Keratinocyte (primary cell): Measurements from ENCODE around the gene NCKAP1. TPM values are rescaled to one million over a fixed set of nuclear protein-coding genes. Genes with fewer than 3 reads are reported as not detected.
A peak's percentile ranks its signal among the peaks of the same experiment; 100 is the strongest.

Experiments used
- DNase-seq: peaks from one replicate; pipeline ENCODE4 v3.0.0-alpha.2; 2011; ENCODE audit warnings: low read depth, missing footprints, low spot score
- FAIRE-seq: peaks from 2 replicates; lab custom pipeline; 2011; peaks lifted over from hg19 to GRCh38; lab: Jason Lieb, UNC
- H2AFZ ChIP-seq: 2 replicates; pipeline ENCODE4 v1.6.0; 2012; ENCODE audit warnings: low read length, control low read depth, inconsistent platforms; ENCODE audit not compliant: control insufficient read depth
- H3K27ac ChIP-seq: 2 replicates; pipeline ENCODE4 v1.5.1; 2011; ENCODE audit warnings: low read length; ENCODE audit not compliant: control insufficient read depth, insufficient read depth
- H3K27me3 ChIP-seq: 3 replicates; pipeline ENCODE4 v1.6.0; 2011; ENCODE audit warnings: low read length; ENCODE audit not compliant: control insufficient read depth, insufficient read depth; ENCODE audit errors: extremely low read depth
- H3K36me3 ChIP-seq, 2 experiments: 2 replicates in 1 of 2; 3 replicates in 1 of 2; pipeline ENCODE4 v1.5.1; 2011; ENCODE audit warnings: low read length in 2 of 2, mild to moderate bottlenecking in 1 of 2; ENCODE audit not compliant: control insufficient read depth in 2 of 2, insufficient read depth in 2 of 2; ENCODE audit errors: extremely low read depth in 1 of 2
- H3K4me1 ChIP-seq: 3 replicates; pipeline ENCODE4 v1.5.1; 2011; ENCODE audit warnings: low read length; ENCODE audit not compliant: control insufficient read depth, insufficient read depth; ENCODE audit errors: extremely low read depth
- H3K4me2 ChIP-seq: 3 replicates; pipeline ENCODE4 v1.6.0; 2011; ENCODE audit warnings: low read depth, low read length; ENCODE audit not compliant: control insufficient read depth, insufficient read depth; ENCODE audit errors: extremely low read depth
- H3K4me3 ChIP-seq, 3 experiments: fragments of 200-600 bp in 1 of 3; sonication (generic) in 1 of 3; 2 replicates in 2 of 3; 3 replicates in 1 of 3; pipeline ENCODE4 v1.5.1; 2011 to 2016; ENCODE audit warnings: low read length in 3 of 3, mild to moderate bottlenecking in 3 of 3, control low read depth in 2 of 3, inconsistent platforms in 1 of 3, low read depth in 1 of 3, mixed read lengths in 1 of 3, mixed run types in 1 of 3, moderate library complexity in 1 of 3; ENCODE audit not compliant: control insufficient read depth in 2 of 3, insufficient read depth in 2 of 3; ENCODE audit errors: extremely low read depth in 1 of 3
- H3K79me2 ChIP-seq: 2 replicates; pipeline ENCODE4 v1.6.0; 2012; ENCODE audit warnings: low read length; ENCODE audit not compliant: control insufficient read depth, insufficient read depth
- H3K9ac ChIP-seq: 3 replicates; pipeline ENCODE4 v1.6.0; 2011; ENCODE audit warnings: low read length; ENCODE audit not compliant: control insufficient read depth, insufficient read depth; ENCODE audit errors: extremely low read depth
- H3K9me1 ChIP-seq: 3 replicates; pipeline ENCODE4 v1.6.0; 2011; ENCODE audit warnings: low read length; ENCODE audit not compliant: control insufficient read depth, insufficient read depth; ENCODE audit errors: extremely low read depth
- H3K9me3 ChIP-seq: 2 replicates; pipeline ENCODE4 v1.5.1; 2012; ENCODE audit warnings: low read depth, low read length; ENCODE audit not compliant: control insufficient read depth
- H4K20me1 ChIP-seq: 3 replicates; pipeline ENCODE4 v1.6.0; 2011; ENCODE audit warnings: low read length; ENCODE audit not compliant: control insufficient read depth, insufficient read depth; ENCODE audit errors: extremely low read depth
- EZH2 ChIP-seq: IDR thresholded peaks from one replicate; pipeline ENCODE4 v1.6.1; 2012; ENCODE audit warnings: inconsistent platforms, mild to moderate bottlenecking, low read length, moderate library complexity
- dilution Hi-C: fragments of 300-500 bp; cut with MboI; formaldehyde crosslinking; loops from one replicate; pipeline ENCODE4 v1.7.0; 2020; ENCODE audit warnings: low sequenced_read_pairs; ENCODE audit not compliant: extremely low pct_ligation_motif_present
- polyA minus RNA-seq, 3 experiments: library from RNA; depleted of rRNA, polyadenylated mRNA; stranded (reverse); fragments of >200 nt; gene quantifications; 1 replicate in 1 of 3; 2 replicates in 1 of 3; 3 replicates in 1 of 3; pipeline ENCODE4 v1.2.3, GENCODE V29; 2011
- polyA plus RNA-seq, 5 experiments: library from polyadenylated mRNA; depleted of rRNA in 3 of 5; stranded (reverse) in 3 of 5; stranded (forward) in 1 of 5; unstranded in 1 of 5; fragments of >200 nt; gene quantifications; 1 replicate in 1 of 5; 2 replicates in 3 of 5; 3 replicates in 1 of 5; pipeline versions ENCODE4 v1.2.1 to v1.2.3, GENCODE V29; 2011 to 2012; ENCODE audit warnings: missing spikeins in 2 of 5, low read depth in 1 of 5, low replicate concordance in 1 of 5
- TF ChIP-seq, protein P1 (sequence below), 3 experiments: IDR thresholded peaks in 1 of 3; conservative IDR thresholded peaks in 1 of 3; optimal IDR thresholded peaks in 1 of 3; 2 replicates in 2 of 3; 3 replicates in 1 of 3; pipeline versions ENCODE3 to v1.5.1; 2011; ENCODE audit warnings: low read length in 3 of 3, mild to moderate bottlenecking in 3 of 3, moderate library complexity in 2 of 3, control low read depth in 1 of 3, inconsistent platforms in 1 of 3; ENCODE audit not compliant: insufficient read depth in 2 of 3; ENCODE audit errors: extremely low read depth in 1 of 3

Gene NCKAP1, protein sequence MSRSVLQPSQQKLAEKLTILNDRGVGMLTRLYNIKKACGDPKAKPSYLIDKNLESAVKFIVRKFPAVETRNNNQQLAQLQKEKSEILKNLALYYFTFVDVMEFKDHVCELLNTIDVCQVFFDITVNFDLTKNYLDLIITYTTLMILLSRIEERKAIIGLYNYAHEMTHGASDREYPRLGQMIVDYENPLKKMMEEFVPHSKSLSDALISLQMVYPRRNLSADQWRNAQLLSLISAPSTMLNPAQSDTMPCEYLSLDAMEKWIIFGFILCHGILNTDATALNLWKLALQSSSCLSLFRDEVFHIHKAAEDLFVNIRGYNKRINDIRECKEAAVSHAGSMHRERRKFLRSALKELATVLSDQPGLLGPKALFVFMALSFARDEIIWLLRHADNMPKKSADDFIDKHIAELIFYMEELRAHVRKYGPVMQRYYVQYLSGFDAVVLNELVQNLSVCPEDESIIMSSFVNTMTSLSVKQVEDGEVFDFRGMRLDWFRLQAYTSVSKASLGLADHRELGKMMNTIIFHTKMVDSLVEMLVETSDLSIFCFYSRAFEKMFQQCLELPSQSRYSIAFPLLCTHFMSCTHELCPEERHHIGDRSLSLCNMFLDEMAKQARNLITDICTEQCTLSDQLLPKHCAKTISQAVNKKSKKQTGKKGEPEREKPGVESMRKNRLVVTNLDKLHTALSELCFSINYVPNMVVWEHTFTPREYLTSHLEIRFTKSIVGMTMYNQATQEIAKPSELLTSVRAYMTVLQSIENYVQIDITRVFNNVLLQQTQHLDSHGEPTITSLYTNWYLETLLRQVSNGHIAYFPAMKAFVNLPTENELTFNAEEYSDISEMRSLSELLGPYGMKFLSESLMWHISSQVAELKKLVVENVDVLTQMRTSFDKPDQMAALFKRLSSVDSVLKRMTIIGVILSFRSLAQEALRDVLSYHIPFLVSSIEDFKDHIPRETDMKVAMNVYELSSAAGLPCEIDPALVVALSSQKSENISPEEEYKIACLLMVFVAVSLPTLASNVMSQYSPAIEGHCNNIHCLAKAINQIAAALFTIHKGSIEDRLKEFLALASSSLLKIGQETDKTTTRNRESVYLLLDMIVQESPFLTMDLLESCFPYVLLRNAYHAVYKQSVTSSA
- 149 to 207 TPM (median 176 TPM) in 3 replicates for polyA plus RNA-seq
- polyA plus RNA-seq (2011; ENCODE audit: low read depth), result 108 TPM
- 120 and 267 TPM in 2 replicates for polyA plus RNA-seq (2011; cell fraction: cytosol; rRNA removed)
- 169 and 197 TPM in 2 replicates for polyA plus RNA-seq (2011; cell fraction: nucleus; rRNA removed)
- 93.3 and 109 TPM in 2 replicates for polyA plus RNA-seq (2012; ENCODE audit: low replicate concordance)
- 28.8 to 208 TPM (median 111 TPM) in 3 replicates for polyA minus RNA-seq
- 95.9 TPM for polyA minus RNA-seq (2011; cell fraction: cytosol; rRNA and poly(A)+ RNA removed)
- 120 and 238 TPM in 2 replicates for polyA minus RNA-seq (2011; cell fraction: nucleus; rRNA and poly(A)+ RNA removed)

DNA sequence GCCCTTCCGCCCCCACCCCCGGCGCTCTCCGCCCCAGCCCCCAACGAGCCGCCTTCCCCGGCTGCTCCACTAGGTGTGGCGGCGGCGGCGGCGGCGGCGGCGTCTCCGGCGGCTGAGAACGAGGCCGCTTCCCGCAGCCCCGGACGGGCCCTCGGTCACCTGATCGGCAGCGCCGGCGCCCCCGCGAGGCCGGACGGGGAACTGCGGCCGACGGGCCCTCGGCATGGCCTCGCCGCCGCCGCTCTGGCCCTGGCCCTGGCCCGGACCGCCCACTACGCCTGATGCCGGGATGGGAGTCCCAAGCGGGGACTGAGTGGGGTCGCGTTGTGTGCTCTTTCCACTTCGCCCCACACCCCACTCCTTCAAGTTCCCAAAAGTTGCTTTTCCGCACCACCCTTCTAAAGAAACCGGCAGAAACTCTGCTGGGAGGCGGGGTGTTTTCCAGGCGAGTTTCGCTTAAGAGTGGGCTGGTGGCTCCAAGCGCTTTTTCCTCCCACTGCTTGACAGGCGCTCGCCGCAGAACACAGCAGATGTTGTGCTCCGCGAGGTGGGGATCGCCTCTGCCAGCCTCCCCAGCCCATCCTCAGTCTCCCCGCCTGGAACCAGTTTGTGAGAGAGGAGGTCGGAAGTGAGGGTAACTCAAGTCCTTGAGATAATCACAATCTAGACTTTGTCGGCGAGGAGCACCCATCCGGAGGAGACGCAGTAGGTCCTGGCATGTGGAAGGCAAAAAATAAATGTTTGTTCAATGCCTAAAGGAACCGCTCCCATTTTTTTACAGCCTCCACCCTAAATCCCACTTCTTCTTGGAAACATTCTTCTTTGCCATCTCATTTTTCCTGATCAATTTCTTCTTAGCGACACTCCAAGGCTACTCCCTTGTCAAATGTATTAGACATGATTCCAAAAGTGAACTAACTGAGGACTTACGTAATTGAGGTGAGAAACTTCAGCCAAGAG lies at the start of gene NCKAP1:
Gene NCKAP1 (minus strand): TSS at position 117 of the 960 bp plus-strand sequence. CDS start 358 bp downstream, outside the sequence.
- H3K27me3 ChIP-seq, result no peaks in the 10 kb centered on the region
- H3K4me2 ChIP-seq, result peak within 1 kb of the TSS; percentile 92
- TF ChIP-seq, protein P1, sequence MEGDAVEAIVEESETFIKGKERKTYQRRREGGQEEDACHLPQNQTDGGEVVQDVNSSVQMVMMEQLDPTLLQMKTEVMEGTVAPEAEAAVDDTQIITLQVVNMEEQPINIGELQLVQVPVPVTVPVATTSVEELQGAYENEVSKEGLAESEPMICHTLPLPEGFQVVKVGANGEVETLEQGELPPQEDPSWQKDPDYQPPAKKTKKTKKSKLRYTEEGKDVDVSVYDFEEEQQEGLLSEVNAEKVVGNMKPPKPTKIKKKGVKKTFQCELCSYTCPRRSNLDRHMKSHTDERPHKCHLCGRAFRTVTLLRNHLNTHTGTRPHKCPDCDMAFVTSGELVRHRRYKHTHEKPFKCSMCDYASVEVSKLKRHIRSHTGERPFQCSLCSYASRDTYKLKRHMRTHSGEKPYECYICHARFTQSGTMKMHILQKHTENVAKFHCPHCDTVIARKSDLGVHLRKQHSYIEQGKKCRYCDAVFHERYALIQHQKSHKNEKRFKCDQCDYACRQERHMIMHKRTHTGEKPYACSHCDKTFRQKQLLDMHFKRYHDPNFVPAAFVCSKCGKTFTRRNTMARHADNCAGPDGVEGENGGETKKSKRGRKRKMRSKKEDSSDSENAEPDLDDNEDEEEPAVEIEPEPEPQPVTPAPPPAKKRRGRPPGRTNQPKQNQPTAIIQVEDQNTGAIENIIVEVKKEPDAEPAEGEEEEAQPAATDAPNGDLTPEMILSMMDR (optimal IDR thresholded peaks at IDR 0.05 in 1 of 3, IDR thresholded peaks at IDR 0.05 in 1 of 3, conservative IDR thresholded peaks at IDR 0.05 in 1 of 3; ENCODE audit: extremely low read depth in 1 of 3, insufficient read depth in 2 of 3, low read length in 3 of 3), result peak; percentile 48 to 80 (median 64)
- TF ChIP-seq EZH2, result no peak
- no peaks in the 10 kb centered on the region for H3K36me3 ChIP-seq
- H3K79me2 ChIP-seq, result peaks cover 42% of the 10 kb centered on the region
- FAIRE-seq (no peak), DNase-seq (no peak)
- H3K9me1 ChIP-seq, result no peaks in the 10 kb centered on the region
- H3K4me1 ChIP-seq, result peaks cover 20% of the 10 kb centered on the region
- H3K27ac ChIP-seq, result peak within 1 kb of the TSS; percentile 93
- dilution Hi-C loops, result no loop called here
- no peaks in the 10 kb centered on the region for H3K9me3 ChIP-seq
- H4K20me1 ChIP-seq, result peaks cover 5% of the 10 kb centered on the region
- H3K9ac ChIP-seq, result peak within 1 kb of the TSS; percentile 90
- H2AFZ ChIP-seq, result peak within 1 kb of the TSS; percentile 89
- H3K4me3 ChIP-seq, result peak within 1 kb of the TSS; percentile 70 to 94 (median 81)
